Measurements from ENCODE around the gene GABBR1.

The GABBR1 gene

DNA sequence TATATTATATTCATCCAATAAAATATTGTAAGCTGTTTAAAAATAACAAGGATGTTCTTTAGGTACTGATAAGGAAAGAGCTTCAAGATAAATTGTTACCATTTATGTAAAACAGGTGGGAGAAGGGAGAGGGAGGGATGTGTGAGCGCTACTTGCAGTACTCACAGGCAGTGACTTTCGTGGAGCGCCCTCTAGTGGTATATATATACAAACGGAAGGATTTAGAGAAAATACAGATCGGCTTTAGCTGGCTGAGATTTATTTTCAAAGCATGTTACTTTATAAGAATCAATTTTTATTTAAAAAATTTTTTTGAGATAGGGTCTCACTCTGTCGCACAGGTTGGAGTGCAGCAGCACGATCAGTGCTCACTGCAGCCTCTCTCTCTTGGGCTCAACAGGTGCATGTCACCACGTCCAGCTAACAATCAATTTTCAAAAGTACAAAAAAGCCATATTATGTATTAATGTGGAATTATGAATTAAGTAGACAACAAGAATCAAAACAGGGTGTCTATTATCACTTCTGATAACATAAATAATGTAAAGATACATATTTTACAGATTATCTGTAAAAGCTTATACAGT, 20.6 kb upstream of the GABBR1 start:
- no peak overlapping the region for H3K4me3 ChIP-seq (ENCODE audit: low read length)
- peak; percentile 73 for DNase-seq (ENCODE audit: low read depth)
- TF ChIP-seq CTCF (conservative IDR thresholded peaks at IDR 0.05; ENCODE audit: low read length): peak; percentile 75

DNA sequence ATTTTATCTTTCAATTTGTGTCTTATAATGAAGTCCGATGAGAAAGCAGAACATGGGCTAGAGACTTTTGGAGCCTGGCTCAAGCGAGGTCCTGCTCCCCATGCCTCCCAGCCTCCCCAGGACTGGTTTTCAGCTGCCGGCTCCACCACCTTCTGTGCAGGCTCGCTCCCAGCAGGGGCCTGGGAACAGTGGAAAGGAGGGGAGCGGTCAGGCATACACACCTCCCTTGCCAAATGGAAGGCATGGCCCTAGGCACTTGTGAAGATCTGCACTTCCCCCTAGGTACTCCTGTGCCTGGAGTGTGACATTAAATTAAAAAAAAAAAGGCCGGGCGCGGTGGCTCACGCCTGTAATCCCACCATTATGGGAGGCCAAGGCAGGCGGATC, 19.2 kb upstream of the GABBR1 start:
- no peak for TF ChIP-seq CTCF (conservative IDR thresholded peaks at IDR 0.05; ENCODE audit: low read length)
- H3K4me3 ChIP-seq (ENCODE audit: low read length): no peak overlapping the region
- no peak for DNase-seq (ENCODE audit: low read depth)

DNA sequence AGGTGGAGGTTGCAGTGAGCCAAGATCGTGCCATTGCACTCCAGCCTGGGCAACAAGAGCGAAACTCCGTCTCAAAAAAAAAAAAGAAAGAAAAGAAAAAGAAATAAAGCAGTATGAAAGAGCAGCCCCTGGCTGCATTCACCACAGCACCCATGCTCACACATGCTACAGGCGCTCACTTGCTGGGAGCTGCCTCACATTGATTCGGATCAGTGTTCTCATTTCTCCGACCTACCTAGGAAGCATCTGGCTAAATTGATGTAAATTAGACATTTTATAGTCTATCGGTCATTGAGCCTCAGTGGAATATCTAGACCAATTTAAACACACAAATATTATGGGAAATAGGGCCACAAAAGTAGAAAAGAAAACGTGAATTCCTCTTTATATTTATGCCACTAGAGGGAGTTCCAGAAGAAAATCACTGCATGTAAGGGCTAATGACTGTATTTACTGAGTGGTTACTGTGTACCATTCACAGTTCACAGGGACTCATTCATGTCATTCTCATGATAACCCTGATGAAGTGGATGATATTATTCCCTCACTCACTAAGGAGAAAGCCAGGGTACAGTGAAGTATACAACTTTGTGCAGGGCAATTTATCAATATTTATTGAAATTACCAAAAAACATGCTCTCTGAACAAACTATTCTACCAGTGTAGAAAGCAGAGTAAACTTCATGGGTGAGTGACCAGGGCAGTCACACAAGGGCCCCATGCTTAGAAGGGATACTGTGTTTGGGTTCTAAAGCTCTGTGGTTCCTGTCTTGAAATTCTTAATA, 18.6 kb upstream of the GABBR1 start:
- H3K4me3 ChIP-seq (ENCODE audit: low read length): no peak overlapping the region
- DNase-seq (ENCODE audit: low read depth): peak; percentile 36
- peak; percentile 70 for TF ChIP-seq CTCF (conservative IDR thresholded peaks at IDR 0.05; ENCODE audit: low read length)

DNA sequence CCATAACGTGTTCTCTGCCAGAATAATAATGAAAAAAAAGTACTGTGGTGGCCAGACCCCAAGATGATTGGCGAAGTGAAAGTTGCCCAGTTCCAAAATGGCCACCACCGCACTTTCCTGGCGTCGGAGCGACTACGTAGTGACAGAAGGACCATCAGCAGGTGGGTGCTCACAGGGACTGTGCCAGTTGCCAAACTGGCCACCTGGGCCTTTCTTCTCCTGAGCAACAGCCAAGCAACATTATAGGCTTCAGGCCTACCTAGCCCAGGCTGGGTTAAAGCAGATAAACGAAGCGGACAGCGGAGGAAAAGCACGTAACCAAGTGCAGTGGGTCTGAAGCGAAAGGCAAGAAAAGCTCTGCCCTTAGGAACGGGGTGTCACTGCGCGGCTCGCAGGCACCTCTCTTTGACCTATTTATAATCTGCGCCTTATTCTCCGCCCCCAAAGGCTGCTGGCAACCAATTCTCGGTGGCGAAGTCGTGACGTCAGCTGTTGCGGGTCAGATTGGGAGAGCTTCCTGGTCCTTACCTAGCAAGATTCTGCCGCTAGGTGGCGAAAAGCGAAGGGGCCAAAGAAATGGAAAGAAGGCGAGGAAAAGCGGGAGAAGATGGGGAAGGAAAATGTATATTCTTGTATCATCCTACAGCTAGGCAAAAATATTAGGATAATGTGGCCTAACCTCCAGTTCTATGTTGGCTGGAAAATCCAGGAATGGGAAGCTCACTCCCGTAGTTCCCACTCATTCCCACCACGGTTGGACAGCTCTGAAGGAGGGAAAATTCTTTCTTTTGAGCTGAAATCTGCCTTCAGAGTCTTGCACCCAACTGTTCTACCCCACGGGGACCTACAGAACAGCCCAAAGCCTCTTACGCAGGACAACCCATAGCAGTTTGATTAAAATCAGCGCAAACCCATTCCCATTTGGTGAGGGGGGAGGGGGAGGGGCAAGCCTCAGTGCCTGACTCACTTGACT, 17.0 kb upstream of the GABBR1 start:
- DNase-seq (ENCODE audit: low read depth): peak; percentile 93
- H3K4me3 ChIP-seq (ENCODE audit: low read length): peak overlapping the region; percentile 71
- TF ChIP-seq CTCF (conservative IDR thresholded peaks at IDR 0.05; ENCODE audit: low read length): peak; percentile 91

DNA sequence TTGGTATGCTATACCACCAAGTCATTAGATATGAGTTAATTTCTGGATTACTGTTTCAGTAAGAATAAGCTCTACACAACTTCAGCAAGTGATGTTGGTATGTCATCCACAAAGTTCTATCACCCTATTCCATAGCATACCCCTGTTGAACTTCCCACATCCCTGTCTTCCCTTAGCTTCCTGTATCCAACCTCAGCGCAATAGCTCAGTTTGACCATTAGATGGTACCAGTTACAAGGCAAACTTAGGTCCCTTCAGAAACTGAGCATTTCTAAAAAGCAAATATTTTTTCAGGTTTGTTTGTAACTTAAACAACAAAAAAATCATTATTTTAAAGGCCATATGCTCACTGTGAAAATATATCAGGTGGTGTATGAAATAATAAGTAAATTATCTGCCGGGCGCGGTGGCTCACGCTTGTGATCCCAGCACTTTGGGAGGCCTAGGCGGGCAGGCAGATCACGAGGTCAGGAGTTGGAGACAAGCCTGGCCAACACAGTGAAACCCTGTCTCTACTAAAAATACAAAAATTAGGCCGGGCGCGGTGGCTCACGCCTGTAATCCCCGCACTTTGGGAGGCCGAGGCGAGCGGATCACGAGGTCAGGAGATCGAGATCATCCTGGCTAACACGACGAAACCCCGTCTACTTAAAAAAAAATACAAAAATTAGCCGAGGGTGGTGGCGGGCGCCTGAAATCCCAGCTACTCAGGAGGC, 15.1 kb upstream of the GABBR1 start:
- peak; percentile 80 for TF ChIP-seq CTCF (conservative IDR thresholded peaks at IDR 0.05; ENCODE audit: low read length)
- no peak overlapping the region for H3K4me3 ChIP-seq (ENCODE audit: low read length)
- DNase-seq (ENCODE audit: low read depth): peak; percentile 45

GRCh38 chr6:29641430-29642148, 8.6 kb upstream of the GABBR1 start:
- H3K4me3 ChIP-seq (ENCODE audit: low read length): no peak overlapping the region
- no peak for TF ChIP-seq CTCF (conservative IDR thresholded peaks at IDR 0.05; ENCODE audit: low read length)
- no peak for DNase-seq (ENCODE audit: low read depth)

Measured in AG10803 (cell line).